Measurements from ENCODE around the gene PEX11B. TPM values are rescaled to one million over a fixed set of nuclear protein-coding genes. Genes with fewer than 3 reads are reported as not detected.

Gene PEX11B
- total RNA-seq, 3 donors from 2014 or later (not counting 1 experiment from before 2014, with no cell fraction given), result 20.6 to 26.0 (median 24.9) TPM

GRCh38 chr1:145964328-145965118 lies 46.0 kb upstream of the PEX11B start, which contains the start of the genes ANKRD34A and POLR3GL:
Gene ANKRD34A (minus strand): TSS chr1:145964575. CDS start chr1:145961759, 2,816 bp downstream.
Gene POLR3GL (plus strand): TSS chr1:145964690. CDS start chr1:145974866, 10,176 bp downstream.
- no peaks in the 10 kb centered on the region for H3K27me3 Mint-ChIP-seq (ENCODE audit: low read depth in 2 of 2)
- H3K4me1 Mint-ChIP-seq, result peaks cover 52 to 62% of the 10 kb centered on the region in 2 donors
- peak within 1 kb of the TSS; percentile 94 for H3K4me3 Mint-ChIP-seq
- Histone ChIP-seq H3K27me3 (ENCODE audit: control insufficient read depth, insufficient read depth, low read length) (no peaks in the 10 kb centered on the region), H3K27ac (ENCODE audit: low read length) (peak within 1 kb of the TSS; percentile 81), H3K4me1 (ENCODE audit: control insufficient read depth, insufficient read depth, low read length) (peaks cover 46% of the 10 kb centered on the region), H3K4me3 (ENCODE audit: low read length) (peak within 1 kb of the TSS; percentile 68), H3K36me3 (ENCODE audit: control insufficient read depth, insufficient read depth, low read length) (no peaks in the 10 kb centered on the region), H3K9me3 (ENCODE audit: control insufficient read depth, insufficient read depth, low read length) (no peaks in the 10 kb centered on the region)
- H3K36me3 Mint-ChIP-seq, result peaks cover 8% of the 10 kb centered on the region
- DNase-seq (peak; percentile 87 to 94), ATAC-seq (peak; percentile 90 to 98 (median 94))
- TF ChIP-seq, protein P1, sequence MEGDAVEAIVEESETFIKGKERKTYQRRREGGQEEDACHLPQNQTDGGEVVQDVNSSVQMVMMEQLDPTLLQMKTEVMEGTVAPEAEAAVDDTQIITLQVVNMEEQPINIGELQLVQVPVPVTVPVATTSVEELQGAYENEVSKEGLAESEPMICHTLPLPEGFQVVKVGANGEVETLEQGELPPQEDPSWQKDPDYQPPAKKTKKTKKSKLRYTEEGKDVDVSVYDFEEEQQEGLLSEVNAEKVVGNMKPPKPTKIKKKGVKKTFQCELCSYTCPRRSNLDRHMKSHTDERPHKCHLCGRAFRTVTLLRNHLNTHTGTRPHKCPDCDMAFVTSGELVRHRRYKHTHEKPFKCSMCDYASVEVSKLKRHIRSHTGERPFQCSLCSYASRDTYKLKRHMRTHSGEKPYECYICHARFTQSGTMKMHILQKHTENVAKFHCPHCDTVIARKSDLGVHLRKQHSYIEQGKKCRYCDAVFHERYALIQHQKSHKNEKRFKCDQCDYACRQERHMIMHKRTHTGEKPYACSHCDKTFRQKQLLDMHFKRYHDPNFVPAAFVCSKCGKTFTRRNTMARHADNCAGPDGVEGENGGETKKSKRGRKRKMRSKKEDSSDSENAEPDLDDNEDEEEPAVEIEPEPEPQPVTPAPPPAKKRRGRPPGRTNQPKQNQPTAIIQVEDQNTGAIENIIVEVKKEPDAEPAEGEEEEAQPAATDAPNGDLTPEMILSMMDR (IDR thresholded peaks at IDR 0.05), result no peak
- peak within 1 kb of the TSS; percentile 87 to 95 for H3K27ac Mint-ChIP-seq
- no peaks in the 10 kb centered on the region for H3K9me3 Mint-ChIP-seq
- intact Hi-C loops (cut with micrococcal nuclease), result loop anchor here (2.0 to 5.0 kb wide), 6 partner anchors 14 to 117 kb away; partner anchors contain the start of genes NUDT17, PEX11B, RBM8A and TXNIP
- under 1% methylated on average over 37 of the region's 37 CpGs for WGBS (ENCODE audit: insufficient coverage)

- Histone ChIP-seq H3K27ac (ENCODE audit: low read length) (peak overlapping the region; percentile 81), H3K27me3 (ENCODE audit: control insufficient read depth, insufficient read depth, low read length) (no peaks in the 10 kb centered on the region), H3K4me3 (ENCODE audit: low read length) (peak overlapping the region; percentile 68), H3K36me3 (ENCODE audit: control insufficient read depth, insufficient read depth, low read length) (no peaks in the 10 kb centered on the region), H3K9me3 (ENCODE audit: control insufficient read depth, insufficient read depth, low read length) (no peaks in the 10 kb centered on the region), H3K4me1 (ENCODE audit: control insufficient read depth, insufficient read depth, low read length) (peaks cover 49% of the 10 kb centered on the region)
- DNase-seq (peak in 1 of 2 donors; percentile 20), ATAC-seq (no peak)
- H3K27ac Mint-ChIP-seq, result peak overlapping the region; percentile 87 to 95
- H3K4me3 Mint-ChIP-seq, result peak overlapping the region; percentile 94
- H3K4me1 Mint-ChIP-seq, result peaks cover 63 to 73% of the 10 kb centered on the region in 2 donors
- no peaks in the 10 kb centered on the region for H3K27me3 Mint-ChIP-seq (ENCODE audit: low read depth in 2 of 2)
- WGBS (ENCODE audit: insufficient coverage), result 53% methylated on average over 3 of the region's 5 CpGs
- H3K36me3 Mint-ChIP-seq, result peaks cover 8% of the 10 kb centered on the region
- TF ChIP-seq, protein P1 (IDR thresholded peaks at IDR 0.05), result no peak
- no peaks in the 10 kb centered on the region for H3K9me3 Mint-ChIP-seq
- intact Hi-C loops (cut with micrococcal nuclease), result loop anchor here (2.0 to 5.0 kb wide), 6 partner anchors 15 to 116 kb away; partner anchors contain the start of genes NUDT17, PEX11B, RBM8A and TXNIP
These were observed 44.9 kb upstream of the PEX11B start for GRCh38 chr1:145963265-145964019.

DNA sequence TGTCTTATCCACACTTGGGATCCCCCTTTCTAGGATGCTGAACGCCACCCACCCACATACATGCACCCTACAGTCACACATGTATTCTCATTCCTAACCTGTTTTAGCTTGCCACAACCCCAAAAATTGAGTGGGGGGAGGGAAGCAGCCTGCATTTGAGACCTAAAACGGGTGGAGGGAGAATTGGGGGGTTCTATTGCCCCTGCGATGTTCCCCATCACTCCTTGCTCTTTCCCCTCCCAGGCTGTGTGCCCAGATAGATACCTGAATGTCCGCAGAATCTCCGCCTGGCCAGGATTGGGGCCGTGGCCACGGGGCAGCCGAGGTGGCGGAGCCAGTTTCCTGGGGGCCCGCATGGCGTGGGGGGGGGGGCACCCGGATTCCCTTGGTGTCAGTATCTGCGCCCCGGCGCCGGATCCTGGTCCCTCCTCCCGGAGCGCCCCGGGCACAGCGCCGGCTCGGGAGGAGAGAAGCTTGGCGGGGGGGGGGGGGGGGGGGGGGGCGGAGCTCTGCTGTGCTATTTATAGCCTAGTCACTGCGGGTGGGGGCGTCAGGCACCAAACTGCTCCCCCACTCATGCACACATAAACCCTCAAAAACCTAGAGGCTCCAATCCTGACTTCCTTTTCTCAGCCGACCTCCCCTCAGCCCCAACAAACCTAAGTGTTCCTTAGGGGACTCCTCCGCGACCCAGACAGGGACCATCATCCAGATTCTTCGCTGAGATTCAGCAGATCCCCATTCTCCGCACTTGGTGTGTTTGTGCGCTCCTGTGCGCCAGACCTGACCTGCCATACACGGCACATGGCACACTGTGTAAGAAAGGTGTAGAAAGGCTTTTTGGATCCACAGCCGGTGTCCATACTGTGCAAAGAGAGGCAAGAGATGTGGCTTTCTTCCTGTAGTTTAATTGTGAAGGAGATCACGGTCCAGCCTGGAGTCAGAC lies 43.9 kb upstream of the PEX11B start:
- Histone ChIP-seq H3K9me3 (ENCODE audit: control insufficient read depth, insufficient read depth, low read length) (no peaks in the 10 kb centered on the region), H3K36me3 (ENCODE audit: control insufficient read depth, insufficient read depth, low read length) (no peaks in the 10 kb centered on the region), H3K4me3 (ENCODE audit: low read length) (peak overlapping the region; percentile 77), H3K4me1 (ENCODE audit: control insufficient read depth, insufficient read depth, low read length) (peaks cover 52% of the 10 kb centered on the region), H3K27me3 (ENCODE audit: control insufficient read depth, insufficient read depth, low read length) (no peaks in the 10 kb centered on the region), H3K27ac (ENCODE audit: low read length) (peak overlapping the region; percentile 32)
- intact Hi-C loops (cut with micrococcal nuclease), result loop anchor here (5.0 kb wide), 3 partner anchors 35 to 115 kb away; partner anchors contain the start of genes NUDT17 and TXNIP
- ATAC-seq (no peak), DNase-seq (peak; percentile 25 to 68)
- H3K4me1 Mint-ChIP-seq, result peaks cover 70% of the 10 kb centered on the region in 2 donors
- no peaks in the 10 kb centered on the region for H3K27me3 Mint-ChIP-seq (ENCODE audit: low read depth in 2 of 2)
- peaks cover 2% of the 10 kb centered on the region for H3K36me3 Mint-ChIP-seq
- H3K4me3 Mint-ChIP-seq, result peak overlapping the region; percentile 94
- no peaks in the 10 kb centered on the region for H3K9me3 Mint-ChIP-seq
- TF ChIP-seq, protein P1 (IDR thresholded peaks at IDR 0.05), result no peak
- peak overlapping the region; percentile 87 to 95 for H3K27ac Mint-ChIP-seq
- 8% methylated on average over 23 of the region's 36 CpGs for WGBS (ENCODE audit: insufficient coverage)

All from natural killer cell (primary cell).